GM23338 (cell line): ENCODE results near the gene MPPE1. TPM values are rescaled to one million over a fixed set of nuclear protein-coding genes. Genes with fewer than 3 reads are reported as not detected.

Source experiments
- ATAC-seq: fragments of 200-7000 bp; cut with Tn5 transposase; 3 replicates; pipeline ENCODE4 v1.9.1; 2020
- DNase-seq: peaks from one replicate; pipeline ENCODE4 v3.0.0-alpha.2; 2015; ENCODE audit warnings: low spot score
- H2AFZ ChIP-seq: fragments of 200-600 bp; sonication (generic); 2 replicates; pipeline ENCODE4 v1.8.0; 2016; ENCODE audit warnings: antibody characterized with exemption, mild to moderate bottlenecking, moderate library complexity
- H3F3A ChIP-seq: fragments of 200-600 bp; sonication (generic); replicated peaks from 2 replicates; pipeline ENCODE4 v1.8.0; 2017; ENCODE audit warnings: antibody characterized with exemption, mixed run types, low read depth
- H3K27ac ChIP-seq: fragments of 200-600 bp; sonication (generic); 2 replicates; pipeline ENCODE4 v1.6.1; 2016; ENCODE audit warnings: low read depth
- H3K27me3 ChIP-seq: fragments of 200-600 bp; sonication (generic); 2 replicates; pipeline ENCODE4 v1.8.0; 2016; ENCODE audit warnings: mild to moderate bottlenecking, mixed run types, moderate library complexity; ENCODE audit not compliant: insufficient read depth
- H3K36me3 ChIP-seq: fragments of 200-600 bp; sonication (generic); 2 replicates; pipeline ENCODE4 v1.8.0; 2016; ENCODE audit warnings: mild to moderate bottlenecking; ENCODE audit not compliant: insufficient read depth
- H3K4me1 ChIP-seq: fragments of 200-600 bp; sonication (generic); 2 replicates; pipeline ENCODE4 v1.8.0; 2016; ENCODE audit warnings: mild to moderate bottlenecking, moderate library complexity; ENCODE audit not compliant: insufficient read depth
- H3K4me2 ChIP-seq: fragments of 200-600 bp; sonication (generic); 2 replicates; pipeline ENCODE4 v1.7.1; 2017; ENCODE audit warnings: mixed run types
- H3K4me3 ChIP-seq: fragments of 200-600 bp; sonication (generic); 2 replicates; pipeline ENCODE4 v1.6.1; 2016; ENCODE audit warnings: mixed run types
- H3K79me2 ChIP-seq: fragments of 200-600 bp; sonication (generic); replicated peaks from 2 replicates; pipeline ENCODE4 v1.8.0; 2017; ENCODE audit warnings: mild to moderate bottlenecking; ENCODE audit not compliant: insufficient read depth
- H3K9me2 ChIP-seq: fragments of 200-600 bp; sonication (generic); 2 replicates; pipeline ENCODE4 v1.8.0; 2017; ENCODE audit not compliant: insufficient read depth
- H4K20me1 ChIP-seq: fragments of 200-600 bp; sonication (generic); replicated peaks from 2 replicates; pipeline ENCODE4 v1.8.0; 2017; ENCODE audit warnings: mild to moderate bottlenecking; ENCODE audit not compliant: insufficient read depth
- H3K27ac Mint-ChIP-seq: 2 replicates; pipeline ENCODE4 v1.8.0; 2020; ENCODE audit warnings: inconsistent platforms, mild to moderate bottlenecking, moderate library complexity, mixed read lengths
- H3K27me3 Mint-ChIP-seq: 3 replicates; pipeline ENCODE4 v1.8.0; 2022; ENCODE audit warnings: low read depth, mild to moderate bottlenecking, moderate library complexity, mixed read lengths, inconsistent platforms; ENCODE audit not compliant: insufficient read depth, poor library complexity
- H3K36me3 Mint-ChIP-seq: 3 replicates; pipeline ENCODE4 v1.8.0; 2021; ENCODE audit warnings: low read depth, mild to moderate bottlenecking, inconsistent platforms, moderate library complexity, mixed read lengths
- H3K4me1 Mint-ChIP-seq: 3 replicates; pipeline ENCODE4 v1.8.0; 2020; ENCODE audit warnings: mild to moderate bottlenecking, inconsistent platforms, mixed read lengths
- H3K4me3 Mint-ChIP-seq: 3 replicates; pipeline ENCODE4 v1.8.0; 2021; ENCODE audit warnings: moderate library complexity, mild to moderate bottlenecking, inconsistent platforms, mixed read lengths
- H3K9me3 Mint-ChIP-seq: 3 replicates; pipeline ENCODE4 v1.8.0; 2020; ENCODE audit warnings: moderate library complexity, mild to moderate bottlenecking, inconsistent platforms, mixed read lengths
- CREB1 ChIP-seq: fragments of 250-450 bp; sonication (Bioruptor Pico); IDR thresholded peaks from 2 replicates; pipeline ENCODE4 v1.5.0; 2020; ENCODE audit warnings: low read depth, mild to moderate bottlenecking, moderate library complexity
- EZH2 ChIP-seq: fragments of 200-600 bp; sonication (generic); IDR thresholded peaks from one replicate; pipeline ENCODE4 v1.8.0; 2017; ENCODE audit warnings: antibody characterized with exemption, mild to moderate bottlenecking, low read depth; ENCODE audit not compliant: unreplicated experiment
- EZH2phosphoT487 ChIP-seq: fragments of 200-600 bp; sonication (generic); IDR thresholded peaks from one replicate; pipeline ENCODE4 v1.8.1; 2018; ENCODE audit warnings: antibody characterized with exemption; ENCODE audit not compliant: unreplicated experiment
- JUNB ChIP-seq: IDR thresholded peaks from one replicate; pipeline ENCODE4 v1.6.1; 2016; ENCODE audit warnings: antibody characterized with exemption; ENCODE audit not compliant: unreplicated experiment
- NANOG ChIP-seq: IDR thresholded peaks from 2 replicates; pipeline ENCODE4 v1.6.1; 2016; ENCODE audit warnings: antibody characterized with exemption, borderline replicate concordance
- POLR2AphosphoS5 ChIP-seq: IDR thresholded peaks from 2 replicates; pipeline ENCODE4 v1.6.1; 2016; ENCODE audit warnings: antibody characterized with exemption, low read depth
- STAT1 ChIP-seq: IDR thresholded peaks from one replicate; pipeline ENCODE4 v1.6.1; 2016; ENCODE audit warnings: antibody characterized with exemption; ENCODE audit not compliant: unreplicated experiment
- ZNF114 ChIP-seq: fragments of 250-450 bp; sonication (Bioruptor Pico); IDR thresholded peaks from 2 replicates; pipeline ENCODE4 v1.5.0; 2020; ENCODE audit warnings: mild to moderate bottlenecking, moderate library complexity
- ZNF331 ChIP-seq: fragments of 250-450 bp; sonication (Bioruptor Pico); IDR thresholded peaks from 2 replicates; pipeline ENCODE4 v1.5.0; 2020; ENCODE audit warnings: low read depth, mild to moderate bottlenecking, moderate library complexity
- polyA plus RNA-seq: library from polyadenylated mRNA; unstranded; fragments of >200 nt; fragmentation: Nextera tagmentation; extraction: Ambion mirVana; gene quantifications from 2 replicates; pipeline ENCODE4 v1.2.1, GENCODE V29; 2016
- total RNA-seq: library from RNA; depleted of rRNA; stranded (reverse); fragments of >200 nt; shearing (Covaris generic); gene quantifications from 2 replicates; pipeline ENCODE4 v1.2.3, GENCODE V29; 2014
- TF ChIP-seq, protein P1 (sequence below): fragments of 250-450 bp; sonication (Bioruptor Pico); IDR thresholded peaks from 2 replicates; pipeline ENCODE4 v1.5.0; 2020; ENCODE audit warnings: mild to moderate bottlenecking, moderate library complexity
- TF ChIP-seq, protein P2 (sequence below), 2 experiments: fragments of 200-600 bp in 1 of 2; sonication (generic) in 1 of 2; conservative IDR thresholded peaks; 2 replicates each; pipeline versions ENCODE4 v1.5.1 to v1.6.1; 2016 to 2017; ENCODE audit warnings: antibody characterized with exemption in 2 of 2, low read depth in 2 of 2, mild to moderate bottlenecking in 2 of 2, moderate library complexity in 1 of 2
- TF ChIP-seq, protein P3 (sequence below): IDR thresholded peaks from 2 replicates; pipeline ENCODE4 v1.6.1; 2016; ENCODE audit warnings: antibody characterized with exemption
- TF ChIP-seq, protein P4 (sequence below): IDR thresholded peaks from one replicate; pipeline ENCODE4 v1.6.1; 2018; ENCODE audit warnings: antibody characterized with exemption; ENCODE audit not compliant: unreplicated experiment

Gene MPPE1
- total and polyA plus RNA-seq, 2 experiments from 2014 or later = 18.8 to 24.6 TPM

DNA sequence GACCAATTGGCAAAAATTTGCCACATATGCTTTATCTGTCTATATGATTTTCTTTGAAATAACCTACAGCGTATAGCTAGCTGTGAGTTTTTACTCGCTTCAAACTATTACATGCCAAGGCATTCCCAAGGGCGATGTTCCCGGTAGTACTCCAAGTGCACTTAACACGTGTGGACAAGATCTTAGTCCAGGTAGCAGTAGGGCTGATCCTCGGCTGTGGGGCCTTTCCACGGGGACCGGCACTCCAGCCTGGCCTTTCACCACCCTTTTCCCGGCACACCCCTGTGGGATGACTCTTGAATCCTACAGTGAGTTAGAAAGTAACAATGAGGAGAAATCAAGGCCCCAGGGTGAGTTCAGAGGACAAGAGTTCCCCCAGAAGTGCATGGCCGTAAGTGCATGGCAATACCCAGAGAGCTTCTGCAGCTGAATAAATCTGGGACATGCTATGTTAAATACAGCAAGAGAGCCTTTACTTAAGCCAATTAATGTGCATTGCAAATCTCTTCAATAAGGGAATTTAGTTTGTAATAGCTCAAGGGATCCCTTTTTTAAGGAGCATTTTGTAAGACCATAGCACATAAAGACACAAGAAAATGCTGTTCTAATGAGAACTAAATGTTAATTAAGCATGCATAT is 30.5 kb downstream of the MPPE1 start:
- Histone ChIP-seq H2AFZ (no peak overlapping the region), H3K27ac (peak overlapping the region; percentile 78), H3K9me2 (no peaks in the 10 kb centered on the region), H3K4me2 (no peak overlapping the region), H3K36me3 (0 out of 2 replicates have a peak, but pooled peaks cover 3% of the 10 kb centered on the region), H3K27me3 (no peaks in the 10 kb centered on the region), H3K79me2 (no peaks in the 10 kb centered on the region), H3K4me3 (no peak overlapping the region), H4K20me1 (no peaks in the 10 kb centered on the region), H3F3A (no peaks in the 10 kb centered on the region), H3K4me1 (peaks cover 7% of the 10 kb centered on the region)
- DNase-seq (no peak), ATAC-seq (no peak; the same call in 2 of the 3 replicates)
- peaks cover 10% of the 10 kb centered on the region for H3K9me3 Mint-ChIP-seq
- H3K36me3 Mint-ChIP-seq = peaks cover 37% of the 10 kb centered on the region
- H3K4me3 Mint-ChIP-seq = no peak overlapping the region
- TF ChIP-seq ZNF331 (CRISPR knock-in tag) (no peak), JUNB (no peak), CREB1 (no peak), STAT1 (no peak), EZH2 (no peak), NANOG (no peak), POLR2AphosphoS5 (no peak), EZH2phosphoT487 (no peak), ZNF114 (CRISPR knock-in tag) (no peak)
- TF ChIP-seq, protein P1, sequence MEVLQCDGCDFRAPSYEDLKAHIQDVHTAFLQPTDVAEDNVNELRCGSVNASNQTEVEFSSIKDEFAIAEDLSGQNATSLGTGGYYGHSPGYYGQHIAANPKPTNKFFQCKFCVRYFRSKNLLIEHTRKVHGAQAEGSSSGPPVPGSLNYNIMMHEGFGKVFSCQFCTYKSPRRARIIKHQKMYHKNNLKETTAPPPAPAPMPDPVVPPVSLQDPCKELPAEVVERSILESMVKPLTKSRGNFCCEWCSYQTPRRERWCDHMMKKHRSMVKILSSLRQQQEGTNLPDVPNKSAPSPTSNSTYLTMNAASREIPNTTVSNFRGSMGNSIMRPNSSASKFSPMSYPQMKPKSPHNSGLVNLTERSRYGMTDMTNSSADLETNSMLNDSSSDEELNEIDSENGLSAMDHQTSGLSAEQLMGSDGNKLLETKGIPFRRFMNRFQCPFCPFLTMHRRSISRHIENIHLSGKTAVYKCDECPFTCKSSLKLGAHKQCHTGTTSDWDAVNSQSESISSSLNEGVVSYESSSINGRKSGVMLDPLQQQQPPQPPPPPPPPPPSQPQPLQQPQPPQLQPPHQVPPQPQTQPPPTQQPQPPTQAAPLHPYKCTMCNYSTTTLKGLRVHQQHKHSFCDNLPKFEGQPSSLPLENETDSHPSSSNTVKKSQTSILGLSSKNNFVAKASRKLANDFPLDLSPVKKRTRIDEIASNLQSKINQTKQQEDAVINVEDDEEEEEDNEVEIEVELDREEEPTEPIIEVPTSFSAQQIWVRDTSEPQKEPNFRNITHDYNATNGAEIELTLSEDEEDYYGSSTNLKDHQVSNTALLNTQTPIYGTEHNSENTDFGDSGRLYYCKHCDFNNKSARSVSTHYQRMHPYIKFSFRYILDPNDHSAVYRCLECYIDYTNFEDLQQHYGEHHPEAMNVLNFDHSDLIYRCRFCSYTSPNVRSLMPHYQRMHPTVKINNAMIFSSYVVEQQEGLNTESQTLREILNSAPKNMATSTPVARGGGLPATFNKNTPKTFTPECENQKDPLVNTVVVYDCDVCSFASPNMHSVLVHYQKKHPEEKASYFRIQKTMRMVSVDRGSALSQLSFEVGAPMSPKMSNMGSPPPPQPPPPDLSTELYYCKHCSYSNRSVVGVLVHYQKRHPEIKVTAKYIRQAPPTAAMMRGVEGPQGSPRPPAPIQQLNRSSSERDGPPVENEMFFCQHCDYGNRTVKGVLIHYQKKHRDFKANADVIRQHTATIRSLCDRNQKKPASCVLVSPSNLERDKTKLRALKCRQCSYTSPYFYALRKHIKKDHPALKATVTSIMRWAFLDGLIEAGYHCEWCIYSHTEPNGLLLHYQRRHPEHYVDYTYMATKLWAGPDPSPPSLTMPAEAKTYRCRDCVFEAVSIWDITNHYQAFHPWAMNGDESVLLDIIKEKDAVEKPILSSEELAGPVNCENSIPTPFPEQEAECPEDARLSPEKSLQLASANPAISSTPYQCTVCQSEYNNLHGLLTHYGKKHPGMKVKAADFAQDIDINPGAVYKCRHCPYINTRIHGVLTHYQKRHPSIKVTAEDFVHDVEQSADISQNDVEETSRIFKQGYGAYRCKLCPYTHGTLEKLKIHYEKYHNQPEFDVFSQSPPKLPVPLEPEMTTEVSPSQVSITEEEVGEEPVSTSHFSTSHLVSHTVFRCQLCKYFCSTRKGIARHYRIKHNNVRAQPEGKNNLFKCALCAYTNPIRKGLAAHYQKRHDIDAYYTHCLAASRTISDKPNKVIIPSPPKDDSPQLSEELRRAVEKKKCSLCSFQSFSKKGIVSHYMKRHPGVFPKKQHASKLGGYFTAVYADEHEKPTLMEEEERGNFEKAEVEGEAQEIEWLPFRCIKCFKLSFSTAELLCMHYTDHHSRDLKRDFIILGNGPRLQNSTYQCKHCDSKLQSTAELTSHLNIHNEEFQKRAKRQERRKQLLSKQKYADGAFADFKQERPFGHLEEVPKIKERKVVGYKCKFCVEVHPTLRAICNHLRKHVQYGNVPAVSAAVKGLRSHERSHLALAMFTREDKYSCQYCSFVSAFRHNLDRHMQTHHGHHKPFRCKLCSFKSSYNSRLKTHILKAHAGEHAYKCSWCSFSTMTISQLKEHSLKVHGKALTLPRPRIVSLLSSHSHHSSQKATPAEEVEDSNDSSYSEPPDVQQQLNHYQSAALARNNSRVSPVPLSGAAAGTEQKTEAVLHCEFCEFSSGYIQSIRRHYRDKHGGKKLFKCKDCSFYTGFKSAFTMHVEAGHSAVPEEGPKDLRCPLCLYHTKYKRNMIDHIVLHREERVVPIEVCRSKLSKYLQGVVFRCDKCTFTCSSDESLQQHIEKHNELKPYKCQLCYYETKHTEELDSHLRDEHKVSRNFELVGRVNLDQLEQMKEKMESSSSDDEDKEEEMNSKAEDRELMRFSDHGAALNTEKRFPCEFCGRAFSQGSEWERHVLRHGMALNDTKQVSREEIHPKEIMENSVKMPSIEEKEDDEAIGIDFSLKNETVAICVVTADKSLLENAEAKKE (CRISPR knock-in tag) = no peak
- TF ChIP-seq, protein P2, sequence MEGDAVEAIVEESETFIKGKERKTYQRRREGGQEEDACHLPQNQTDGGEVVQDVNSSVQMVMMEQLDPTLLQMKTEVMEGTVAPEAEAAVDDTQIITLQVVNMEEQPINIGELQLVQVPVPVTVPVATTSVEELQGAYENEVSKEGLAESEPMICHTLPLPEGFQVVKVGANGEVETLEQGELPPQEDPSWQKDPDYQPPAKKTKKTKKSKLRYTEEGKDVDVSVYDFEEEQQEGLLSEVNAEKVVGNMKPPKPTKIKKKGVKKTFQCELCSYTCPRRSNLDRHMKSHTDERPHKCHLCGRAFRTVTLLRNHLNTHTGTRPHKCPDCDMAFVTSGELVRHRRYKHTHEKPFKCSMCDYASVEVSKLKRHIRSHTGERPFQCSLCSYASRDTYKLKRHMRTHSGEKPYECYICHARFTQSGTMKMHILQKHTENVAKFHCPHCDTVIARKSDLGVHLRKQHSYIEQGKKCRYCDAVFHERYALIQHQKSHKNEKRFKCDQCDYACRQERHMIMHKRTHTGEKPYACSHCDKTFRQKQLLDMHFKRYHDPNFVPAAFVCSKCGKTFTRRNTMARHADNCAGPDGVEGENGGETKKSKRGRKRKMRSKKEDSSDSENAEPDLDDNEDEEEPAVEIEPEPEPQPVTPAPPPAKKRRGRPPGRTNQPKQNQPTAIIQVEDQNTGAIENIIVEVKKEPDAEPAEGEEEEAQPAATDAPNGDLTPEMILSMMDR (conservative IDR thresholded peaks at IDR 0.05; ENCODE audit: low read depth in 2 of 2) = no peak
- TF ChIP-seq, protein P3, sequence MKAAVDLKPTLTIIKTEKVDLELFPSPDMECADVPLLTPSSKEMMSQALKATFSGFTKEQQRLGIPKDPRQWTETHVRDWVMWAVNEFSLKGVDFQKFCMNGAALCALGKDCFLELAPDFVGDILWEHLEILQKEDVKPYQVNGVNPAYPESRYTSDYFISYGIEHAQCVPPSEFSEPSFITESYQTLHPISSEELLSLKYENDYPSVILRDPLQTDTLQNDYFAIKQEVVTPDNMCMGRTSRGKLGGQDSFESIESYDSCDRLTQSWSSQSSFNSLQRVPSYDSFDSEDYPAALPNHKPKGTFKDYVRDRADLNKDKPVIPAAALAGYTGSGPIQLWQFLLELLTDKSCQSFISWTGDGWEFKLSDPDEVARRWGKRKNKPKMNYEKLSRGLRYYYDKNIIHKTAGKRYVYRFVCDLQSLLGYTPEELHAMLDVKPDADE = no peak
- TF ChIP-seq, protein P4, sequence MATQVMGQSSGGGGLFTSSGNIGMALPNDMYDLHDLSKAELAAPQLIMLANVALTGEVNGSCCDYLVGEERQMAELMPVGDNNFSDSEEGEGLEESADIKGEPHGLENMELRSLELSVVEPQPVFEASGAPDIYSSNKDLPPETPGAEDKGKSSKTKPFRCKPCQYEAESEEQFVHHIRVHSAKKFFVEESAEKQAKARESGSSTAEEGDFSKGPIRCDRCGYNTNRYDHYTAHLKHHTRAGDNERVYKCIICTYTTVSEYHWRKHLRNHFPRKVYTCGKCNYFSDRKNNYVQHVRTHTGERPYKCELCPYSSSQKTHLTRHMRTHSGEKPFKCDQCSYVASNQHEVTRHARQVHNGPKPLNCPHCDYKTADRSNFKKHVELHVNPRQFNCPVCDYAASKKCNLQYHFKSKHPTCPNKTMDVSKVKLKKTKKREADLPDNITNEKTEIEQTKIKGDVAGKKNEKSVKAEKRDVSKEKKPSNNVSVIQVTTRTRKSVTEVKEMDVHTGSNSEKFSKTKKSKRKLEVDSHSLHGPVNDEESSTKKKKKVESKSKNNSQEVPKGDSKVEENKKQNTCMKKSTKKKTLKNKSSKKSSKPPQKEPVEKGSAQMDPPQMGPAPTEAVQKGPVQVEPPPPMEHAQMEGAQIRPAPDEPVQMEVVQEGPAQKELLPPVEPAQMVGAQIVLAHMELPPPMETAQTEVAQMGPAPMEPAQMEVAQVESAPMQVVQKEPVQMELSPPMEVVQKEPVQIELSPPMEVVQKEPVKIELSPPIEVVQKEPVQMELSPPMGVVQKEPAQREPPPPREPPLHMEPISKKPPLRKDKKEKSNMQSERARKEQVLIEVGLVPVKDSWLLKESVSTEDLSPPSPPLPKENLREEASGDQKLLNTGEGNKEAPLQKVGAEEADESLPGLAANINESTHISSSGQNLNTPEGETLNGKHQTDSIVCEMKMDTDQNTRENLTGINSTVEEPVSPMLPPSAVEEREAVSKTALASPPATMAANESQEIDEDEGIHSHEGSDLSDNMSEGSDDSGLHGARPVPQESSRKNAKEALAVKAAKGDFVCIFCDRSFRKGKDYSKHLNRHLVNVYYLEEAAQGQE = no peak
- peaks cover 6% of the 10 kb centered on the region for H3K4me1 Mint-ChIP-seq
- no peaks in the 10 kb centered on the region for H3K27me3 Mint-ChIP-seq
- peak overlapping the region; percentile 76 for H3K27ac Mint-ChIP-seq
